Activated CD4-positive, alpha-beta T cell treated with anti-CD3 and anti-CD28 coated beads for 48 hours (primary cell): ENCODE measurements around the gene WWTR1.

Experiments
- DNase-seq: peaks from one replicate; pipeline ENCODE4 v3.0.0-alpha.2; 2020

Gene WWTR1

DNA sequence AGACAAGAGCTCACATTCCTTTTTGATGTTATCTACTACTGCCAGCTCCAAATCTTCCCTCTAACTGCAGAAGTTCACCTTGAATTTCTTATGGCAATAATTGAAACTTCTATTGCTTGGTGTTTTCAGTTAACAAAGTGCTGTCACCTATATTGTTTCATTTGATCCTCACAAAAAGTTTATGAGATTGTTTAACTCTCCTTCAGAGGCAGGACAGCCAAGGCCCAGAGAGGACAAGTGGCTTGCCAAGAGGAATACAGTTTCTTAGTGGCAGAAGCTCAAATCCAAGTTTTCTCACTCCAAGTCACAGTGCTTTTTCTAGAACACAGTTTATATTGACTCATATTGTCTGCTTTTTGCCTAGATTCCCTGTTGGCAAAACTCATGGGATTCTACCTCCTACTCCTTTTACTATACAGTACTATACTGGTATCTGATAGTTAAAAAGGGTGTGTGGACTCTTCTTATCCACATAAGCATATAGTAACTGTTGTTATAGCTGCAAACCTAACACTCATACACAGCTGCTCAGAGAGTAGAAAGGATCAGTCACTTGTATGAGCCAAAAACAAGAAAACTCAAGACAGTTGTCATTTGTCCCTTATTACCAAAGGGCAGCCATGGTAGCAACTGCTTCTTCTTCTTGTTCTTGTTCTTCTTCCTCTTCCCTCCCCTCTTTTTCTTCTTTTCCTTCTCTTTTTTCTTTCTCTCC is 167.4 kb downstream of the WWTR1 start:
- DNase-seq = no peak

DNA sequence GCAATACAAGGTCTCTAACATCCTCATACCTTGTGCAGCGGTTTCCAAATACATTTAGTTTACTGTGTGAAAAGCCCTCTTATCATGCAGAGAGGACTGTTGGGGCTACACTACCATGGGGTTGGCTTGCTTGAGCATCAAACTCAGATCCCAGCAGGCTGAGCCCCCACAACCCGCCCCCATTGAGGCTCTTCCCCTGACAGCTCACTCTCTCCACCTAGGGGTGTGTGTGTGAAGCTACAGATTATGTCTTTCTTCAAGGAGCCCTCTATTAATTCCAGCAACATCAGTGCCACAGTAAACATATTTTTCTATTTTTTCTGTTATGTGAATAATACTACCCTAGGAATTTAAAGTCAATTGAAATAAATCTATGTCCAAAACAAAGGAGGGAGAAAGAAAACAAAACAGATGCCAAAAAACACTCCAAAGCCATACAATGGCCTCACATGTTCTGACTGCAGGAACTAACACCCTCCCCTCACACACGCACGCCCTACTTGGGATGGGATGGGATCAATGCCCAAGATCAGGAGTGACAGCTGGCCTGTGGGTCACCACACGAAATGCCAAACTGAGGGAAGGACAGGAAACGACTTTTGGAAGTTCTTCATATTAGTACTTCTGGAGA is 168.7 kb downstream of the WWTR1 start:
- no peak for DNase-seq

DNA sequence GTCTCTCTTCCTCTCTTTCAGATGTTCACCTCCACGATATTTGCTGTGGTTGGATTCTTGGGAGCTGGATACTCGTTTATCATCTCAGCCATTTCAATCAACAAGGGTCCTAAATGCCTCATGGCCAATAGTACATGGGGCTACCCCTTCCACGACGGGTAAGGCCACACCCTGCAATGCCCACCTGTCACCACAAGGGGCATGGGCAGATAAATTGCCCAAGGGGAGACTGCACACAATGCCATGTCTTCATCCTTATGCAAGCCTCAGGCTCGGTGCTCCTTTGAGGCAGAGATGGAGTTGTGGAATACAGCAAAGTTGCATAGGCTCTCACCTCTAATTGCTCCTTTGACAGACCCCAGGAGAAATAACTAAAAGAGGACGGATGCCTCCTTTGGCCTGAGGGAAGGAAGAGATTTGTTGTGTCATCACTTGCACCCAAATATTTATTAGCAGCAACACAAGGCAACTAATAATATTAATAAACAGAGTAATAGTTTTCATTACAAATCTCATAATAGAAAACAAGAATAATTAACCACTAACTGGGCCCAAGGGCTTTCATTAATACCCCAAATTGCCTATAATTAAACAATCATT is 170.1 kb downstream of the WWTR1 start:
- DNase-seq = peak; percentile 65

GRCh38 chr3:149486726-149487125 is 171.1 kb downstream of the WWTR1 start:
- no peak for DNase-seq

- DNase-seq = no peak
These were observed 176.3 kb downstream of the WWTR1 start for GRCh38 chr3:149481491-149481890.

GRCh38 chr3:149481056-149481455 is 176.8 kb downstream of the WWTR1 start:
- DNase-seq = no peak

GRCh38 chr3:149480326-149481017 is 177.4 kb downstream of the WWTR1 start:
- peak; percentile 57 for DNase-seq

- no peak for DNase-seq
These were observed 178.1 kb downstream of the WWTR1 start for GRCh38 chr3:149479621-149480325.

GRCh38 chr3:149476225-149476624 is 181.6 kb downstream of the WWTR1 start:
- DNase-seq = no peak

- DNase-seq = no peak
These were observed 182.3 kb downstream of the WWTR1 start for GRCh38 chr3:149475451-149476060.

GRCh38 chr3:149474250-149474817 is 183.5 kb downstream of the WWTR1 start, which contains the start of gene TM4SF4:
TM4SF4 (plus strand) TSS chr3:149474697; CDS start chr3:149474878, 181 bp downstream.
- no peak for DNase-seq

DNA sequence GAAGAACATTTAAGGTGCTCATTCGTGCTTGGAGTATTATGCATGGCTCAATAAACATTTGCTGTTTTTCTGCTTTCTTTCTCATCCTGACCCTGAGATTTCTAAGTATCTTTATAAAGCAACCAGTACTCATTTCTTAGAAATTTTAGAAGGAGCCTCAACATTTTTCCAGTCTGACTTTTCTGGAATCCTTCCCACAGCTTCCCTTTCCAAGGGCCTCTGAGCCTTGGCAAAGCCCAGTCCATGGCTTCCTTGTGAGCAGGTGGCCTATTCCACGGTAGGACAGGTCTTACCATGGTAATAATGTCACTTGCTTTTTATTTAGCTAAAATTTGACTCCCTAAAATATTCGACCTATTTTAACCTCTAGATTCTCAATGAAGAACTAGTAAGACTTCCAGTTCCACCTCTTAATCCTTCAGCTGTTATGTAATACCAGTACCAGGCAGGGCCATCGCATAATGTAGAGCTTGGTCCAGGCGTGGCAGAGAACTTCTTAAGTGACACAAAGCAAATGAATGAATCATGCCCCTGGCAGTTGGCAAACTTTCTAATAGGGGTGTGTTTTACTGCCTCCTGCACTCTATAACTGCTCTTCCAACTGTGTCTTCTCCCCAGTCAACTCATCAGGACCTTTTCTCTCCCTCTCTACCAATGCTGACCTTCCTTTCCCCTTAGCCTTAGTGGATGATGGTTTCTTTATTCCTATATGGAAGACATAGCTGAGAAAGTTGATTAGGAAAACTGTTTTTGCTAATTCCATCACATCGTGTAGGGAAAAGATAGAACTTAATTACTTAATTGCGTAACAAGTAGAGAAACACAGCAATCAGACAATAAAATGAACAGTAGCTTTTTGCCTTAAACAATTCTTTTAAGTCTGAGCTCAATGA is 184.2 kb downstream of the WWTR1 start:
- no peak for DNase-seq

- no peak for DNase-seq
These were observed 185.6 kb downstream of the WWTR1 start for GRCh38 chr3:149472030-149472797.

DNA sequence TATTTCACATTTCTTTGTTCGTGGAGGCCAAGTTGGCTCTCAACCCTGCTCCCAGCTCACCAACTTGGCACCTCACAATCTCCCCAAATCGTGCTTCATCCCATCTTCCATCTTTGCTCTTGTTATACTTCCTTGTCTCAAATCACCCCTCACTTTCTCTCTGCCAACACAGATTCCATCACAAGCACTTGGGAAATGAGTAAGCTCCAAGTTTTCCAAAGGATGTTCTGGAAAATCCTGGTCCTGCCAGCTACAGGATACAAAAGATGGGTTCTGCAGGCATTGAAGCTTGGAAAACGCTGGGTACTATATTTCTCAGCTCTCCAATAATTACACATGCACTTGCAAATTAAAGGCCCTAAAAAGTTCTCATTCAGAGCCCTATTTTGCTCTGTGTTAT is 187.4 kb downstream of the WWTR1 start:
- DNase-seq = no peak

DNA sequence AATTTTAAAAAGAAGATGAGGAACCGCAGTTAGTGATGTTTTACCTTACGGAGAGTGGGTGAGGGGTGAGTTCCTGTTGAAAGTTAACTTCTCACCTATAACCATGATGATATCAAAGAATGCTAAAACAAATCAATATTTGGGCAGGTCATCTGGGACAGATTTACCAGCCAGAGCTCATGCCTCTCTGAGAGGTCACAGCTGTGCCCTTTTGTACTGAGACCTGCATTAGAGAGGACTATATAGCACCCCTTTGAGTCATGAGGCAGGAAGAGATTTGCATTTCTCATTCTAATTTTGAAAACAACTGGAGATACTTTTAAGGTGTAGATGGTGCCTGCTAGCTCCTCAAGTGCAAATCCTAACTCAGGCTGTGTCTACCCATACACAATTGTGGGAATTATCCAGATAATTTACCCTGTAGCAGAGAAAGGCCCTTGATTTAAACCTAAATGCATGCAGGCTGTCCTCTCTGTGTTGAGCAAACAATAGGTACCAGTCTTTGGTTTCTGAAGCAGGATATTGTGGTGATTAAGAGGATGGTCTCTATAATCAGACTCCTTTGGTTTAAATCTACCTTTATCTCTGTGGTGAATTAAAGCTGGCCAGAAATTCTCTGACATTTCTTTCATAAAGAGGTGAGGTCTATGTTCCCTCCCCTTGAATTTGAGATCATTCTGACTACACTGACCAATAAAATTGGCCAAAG is 189.2 kb downstream of the WWTR1 start:
- no peak for DNase-seq
